Central memory CD8-positive, alpha-beta T cell (primary cell): ENCODE measurements around the gene PADI6.
A peak's percentile ranks its signal among the peaks of the same experiment; 100 is the strongest.

ENCODE experiments used
- ATAC-seq: fragments of 150-1000 bp; cut with Tn5 transposase; replicated peaks from 2 replicates; pipeline ENCODE4 v1.10.0; 2022; ENCODE audit warnings: mild to moderate bottlenecking, moderate FRiP score, moderate number of reproducible peaks; ENCODE audit not compliant: poor library complexity, severe bottlenecking; ENCODE audit errors: extremely low read depth
- DNase-seq, 2 donors: peaks; one replicate each; pipeline ENCODE4 v3.0.0; 2021; ENCODE audit warnings: low spot score in 2 of 2
- H3K27ac Mint-ChIP-seq: one replicate; pipeline ENCODE4 v1.8.0; 2022; ENCODE audit warnings: low read depth, mild to moderate bottlenecking, moderate library complexity, mixed read lengths
- H3K27me3 Mint-ChIP-seq: one replicate; pipeline ENCODE4 v1.8.0; 2022; ENCODE audit warnings: mixed read lengths
- H3K36me3 Mint-ChIP-seq: one replicate; pipeline ENCODE4 v1.8.0; 2022; ENCODE audit warnings: mild to moderate bottlenecking, moderate library complexity, mixed read lengths; ENCODE audit not compliant: insufficient read depth
- H3K4me1 Mint-ChIP-seq: one replicate; pipeline ENCODE4 v1.8.0; 2022; ENCODE audit warnings: mixed read lengths
- H3K4me3 Mint-ChIP-seq: one replicate; pipeline ENCODE4 v1.8.0; 2022; ENCODE audit warnings: mild to moderate bottlenecking, moderate library complexity, mixed read lengths
- H3K9me3 Mint-ChIP-seq: one replicate; pipeline ENCODE4 v1.8.0; 2022; ENCODE audit warnings: mixed read lengths

Gene PADI6

GRCh38 chr1:17436380-17437174 lies 64.6 kb downstream of the PADI6 start:
- ATAC-seq (no peak), DNase-seq (no peak)
- Mint-ChIP-seq H3K9me3 (no peaks in the 10 kb centered on the region), H3K4me1 (peaks cover 40% of the 10 kb centered on the region), H3K27me3 (no peaks in the 10 kb centered on the region), H3K27ac (peak overlapping the region; percentile 46), H3K4me3 (peak overlapping the region; percentile 72), H3K36me3 (peaks cover 28% of the 10 kb centered on the region)

- ATAC-seq: no peak
- no peaks in the 10 kb centered on the region for H3K9me3 Mint-ChIP-seq
- DNase-seq: no peak
- peak overlapping the region; percentile 46 for H3K27ac Mint-ChIP-seq
- H3K36me3 Mint-ChIP-seq: peaks cover 28% of the 10 kb centered on the region
- peak overlapping the region; percentile 72 for H3K4me3 Mint-ChIP-seq
- H3K4me1 Mint-ChIP-seq: peaks cover 37% of the 10 kb centered on the region
- no peaks in the 10 kb centered on the region for H3K27me3 Mint-ChIP-seq
Measured at GRCh38 chr1:17437260-17437579, 65.2 kb downstream of the PADI6 start.

- DNase-seq (peak in 1 of 2 donors; percentile 25), ATAC-seq (peak; percentile 12)
- H3K4me1 Mint-ChIP-seq: peaks cover 37% of the 10 kb centered on the region
- H3K4me3 Mint-ChIP-seq: peak overlapping the region; percentile 94
- H3K27ac Mint-ChIP-seq: no peak overlapping the region
- H3K36me3 Mint-ChIP-seq: peaks cover 25% of the 10 kb centered on the region
- no peaks in the 10 kb centered on the region for H3K27me3 Mint-ChIP-seq
- H3K9me3 Mint-ChIP-seq: no peaks in the 10 kb centered on the region
Measured at GRCh38 chr1:17437580-17438317, 65.8 kb downstream of the PADI6 start.

GRCh38 chr1:17438318-17439249 lies 66.6 kb downstream of the PADI6 start:
- peaks cover 37% of the 10 kb centered on the region for H3K4me1 Mint-ChIP-seq
- DNase-seq (peak; percentile 56), ATAC-seq (peak; percentile 36)
- peak overlapping the region; percentile 94 for H3K4me3 Mint-ChIP-seq
- peaks cover 19% of the 10 kb centered on the region for H3K36me3 Mint-ChIP-seq
- H3K27ac Mint-ChIP-seq: peak overlapping the region; percentile 93
- H3K27me3 Mint-ChIP-seq: peaks cover 8% of the 10 kb centered on the region
- H3K9me3 Mint-ChIP-seq: no peaks in the 10 kb centered on the region

- Mint-ChIP-seq H3K4me1 (peaks cover 30% of the 10 kb centered on the region), H3K27ac (peak within 1 kb of the TSS; percentile 93)
- peak; percentile 80 for ATAC-seq
Measured at GRCh38 chr1:17439250-17440073, 67.5 kb downstream of the PADI6 start, which contains the start of gene RCC2. TSS of gene RCC2 (minus strand) at chr1:17439677. CDS start at chr1:17438514, 1,163 bp downstream.

GRCh38 chr1:17440074-17440826 lies 68.3 kb downstream of the PADI6 start:
- ATAC-seq (no peak), DNase-seq (no peak)
- H3K27ac Mint-ChIP-seq: peak overlapping the region; percentile 93
- peaks cover 9% of the 10 kb centered on the region for H3K27me3 Mint-ChIP-seq
- peaks cover 15% of the 10 kb centered on the region for H3K36me3 Mint-ChIP-seq
- peaks cover 22% of the 10 kb centered on the region for H3K4me1 Mint-ChIP-seq
- H3K9me3 Mint-ChIP-seq: no peaks in the 10 kb centered on the region
- H3K4me3 Mint-ChIP-seq: peak overlapping the region; percentile 94

More at GRCh38 chr1:17439250-17440073, 67.5 kb downstream of the PADI6 start, which contains the start of gene RCC2:
- Mint-ChIP-seq H3K27me3 (peaks cover 9% of the 10 kb centered on the region), H3K9me3 (no peaks in the 10 kb centered on the region), H3K36me3 (peaks cover 15% of the 10 kb centered on the region), H3K4me3 (peak within 1 kb of the TSS; percentile 94)
- peak; percentile 44 for DNase-seq

- H3K27ac Mint-ChIP-seq: no peak overlapping the region
- no peaks in the 10 kb centered on the region for H3K9me3 Mint-ChIP-seq
- DNase-seq (no peak), ATAC-seq (no peak)
- H3K4me1 Mint-ChIP-seq: peaks cover 19% of the 10 kb centered on the region
- peaks cover 12% of the 10 kb centered on the region for H3K36me3 Mint-ChIP-seq
- peak overlapping the region; percentile 94 for H3K4me3 Mint-ChIP-seq
- H3K27me3 Mint-ChIP-seq: peaks cover 9% of the 10 kb centered on the region
Measured at GRCh38 chr1:17440827-17441168, 68.8 kb downstream of the PADI6 start.

- no peak overlapping the region for H3K4me3 Mint-ChIP-seq
- DNase-seq (no peak), ATAC-seq (no peak)
- H3K4me1 Mint-ChIP-seq: peaks cover 16% of the 10 kb centered on the region
- no peak overlapping the region for H3K27ac Mint-ChIP-seq
- peaks cover 9% of the 10 kb centered on the region for H3K27me3 Mint-ChIP-seq
- H3K9me3 Mint-ChIP-seq: no peaks in the 10 kb centered on the region
- peaks cover 10% of the 10 kb centered on the region for H3K36me3 Mint-ChIP-seq
Measured at GRCh38 chr1:17441265-17441992, 69.4 kb downstream of the PADI6 start.

- no peaks in the 10 kb centered on the region for H3K9me3 Mint-ChIP-seq
Measured at GRCh38 chr1:17441993-17442357, 70.0 kb downstream of the PADI6 start.

GRCh38 chr1:17442841-17443240 lies 70.8 kb downstream of the PADI6 start:
- DNase-seq (no peak), ATAC-seq (no peak)
- Mint-ChIP-seq H3K27me3 (peaks cover 9% of the 10 kb centered on the region), H3K4me3 (no peak overlapping the region), H3K4me1 (peaks cover 9% of the 10 kb centered on the region), H3K9me3 (no peaks in the 10 kb centered on the region), H3K27ac (no peak overlapping the region), H3K36me3 (peaks cover 10% of the 10 kb centered on the region)

More at GRCh38 chr1:17441993-17442357, 70.0 kb downstream of the PADI6 start:
- peaks cover 9% of the 10 kb centered on the region for H3K27me3 Mint-ChIP-seq
- H3K4me3 Mint-ChIP-seq: no peak overlapping the region
- H3K36me3 Mint-ChIP-seq: peaks cover 10% of the 10 kb centered on the region
- peaks cover 11% of the 10 kb centered on the region for H3K4me1 Mint-ChIP-seq
- no peak overlapping the region for H3K27ac Mint-ChIP-seq
- DNase-seq: no peak
- no peak for ATAC-seq
